Fibroblast of lung (primary cell): Measurements from ENCODE around the gene RAB40B.

ENCODE experiments used
- EZH2 ChIP-seq: IDR thresholded peaks from 2 replicates; pipeline ENCODE4 v1.5.1; 2012; ENCODE audit warnings: low read length, control low read depth, mild to moderate bottlenecking; ENCODE audit errors: missing control alignments
- TF ChIP-seq, protein P1 (sequence below), 2 donors: IDR thresholded peaks in 1 of 2; conservative IDR thresholded peaks in 1 of 2; 1 replicate in 1 of 2; 2 replicates in 1 of 2; pipeline ENCODE4 v1.5.1; 2011 to 2012; ENCODE audit warnings: low read length in 2 of 2, control low read depth in 1 of 2, inconsistent platforms in 1 of 2, low read depth in 1 of 2, mild to moderate bottlenecking in 1 of 2

DNA sequence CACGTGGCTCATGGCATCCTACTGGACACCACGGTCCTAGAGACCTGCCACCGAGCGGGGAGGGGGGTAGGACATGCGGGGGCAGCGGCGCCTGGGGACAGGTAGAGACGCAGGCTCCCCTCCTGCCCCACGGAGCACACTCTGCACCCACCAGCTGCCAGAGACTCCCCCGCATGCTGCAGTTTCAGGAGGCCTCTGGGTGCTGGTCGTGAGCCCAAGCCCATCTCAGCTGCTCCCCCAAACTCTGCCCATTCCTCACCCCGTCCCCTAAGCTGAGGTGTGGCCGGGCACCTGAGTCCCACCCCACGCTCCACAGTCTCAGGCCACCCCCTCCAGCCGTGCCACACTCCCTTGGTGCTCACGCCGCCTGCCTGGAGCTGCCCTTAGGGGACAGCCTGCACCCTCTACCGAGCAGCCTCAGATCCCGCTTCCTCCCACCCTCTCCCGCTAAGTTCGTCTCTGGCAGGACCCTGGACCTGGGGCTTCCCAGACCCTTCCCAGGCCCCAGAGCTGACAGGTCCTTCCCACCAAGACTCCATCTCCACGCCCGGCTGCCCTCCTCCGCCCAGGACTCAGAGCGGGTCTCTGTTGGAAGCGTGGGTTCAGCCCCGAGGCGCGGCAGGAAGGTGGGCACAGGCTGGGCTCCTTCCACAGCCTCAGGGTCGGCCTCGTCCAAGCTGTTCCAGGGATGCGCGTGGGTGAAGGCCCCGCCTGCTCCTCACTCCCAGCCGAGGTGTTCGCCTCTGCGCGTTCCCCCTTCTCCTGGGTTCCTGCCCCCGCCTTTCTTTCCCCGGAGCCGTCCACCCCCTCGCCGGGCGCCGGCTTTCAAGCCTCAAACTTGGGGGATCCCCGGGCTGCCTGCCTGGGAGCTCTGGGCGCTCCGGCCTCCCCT, 1.3 kb downstream of the RAB40B start:
- TF ChIP-seq, protein P1, sequence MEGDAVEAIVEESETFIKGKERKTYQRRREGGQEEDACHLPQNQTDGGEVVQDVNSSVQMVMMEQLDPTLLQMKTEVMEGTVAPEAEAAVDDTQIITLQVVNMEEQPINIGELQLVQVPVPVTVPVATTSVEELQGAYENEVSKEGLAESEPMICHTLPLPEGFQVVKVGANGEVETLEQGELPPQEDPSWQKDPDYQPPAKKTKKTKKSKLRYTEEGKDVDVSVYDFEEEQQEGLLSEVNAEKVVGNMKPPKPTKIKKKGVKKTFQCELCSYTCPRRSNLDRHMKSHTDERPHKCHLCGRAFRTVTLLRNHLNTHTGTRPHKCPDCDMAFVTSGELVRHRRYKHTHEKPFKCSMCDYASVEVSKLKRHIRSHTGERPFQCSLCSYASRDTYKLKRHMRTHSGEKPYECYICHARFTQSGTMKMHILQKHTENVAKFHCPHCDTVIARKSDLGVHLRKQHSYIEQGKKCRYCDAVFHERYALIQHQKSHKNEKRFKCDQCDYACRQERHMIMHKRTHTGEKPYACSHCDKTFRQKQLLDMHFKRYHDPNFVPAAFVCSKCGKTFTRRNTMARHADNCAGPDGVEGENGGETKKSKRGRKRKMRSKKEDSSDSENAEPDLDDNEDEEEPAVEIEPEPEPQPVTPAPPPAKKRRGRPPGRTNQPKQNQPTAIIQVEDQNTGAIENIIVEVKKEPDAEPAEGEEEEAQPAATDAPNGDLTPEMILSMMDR (conservative IDR thresholded peaks at IDR 0.05 in 1 of 2, IDR thresholded peaks at IDR 0.05 in 1 of 2; ENCODE audit: low read depth in 1 of 2, low read length in 2 of 2): no peak
- no peak for TF ChIP-seq EZH2
